ENCODE results near the gene GTPBP1. TPM values are rescaled to one million over a fixed set of nuclear protein-coding genes. Genes with fewer than 3 reads are reported as not detected.
A peak's percentile ranks its signal among the peaks of the same experiment; 100 is the strongest.

GTPBP1 gene
- total and polyA plus RNA-seq, 2 of the 13 experiments (the other 11 are each of a cell fraction or from before 2014, with no cell fraction given): 22.3 to 27.0 TPM

- peak; percentile 78; the same call in 1 of the 2 replicates for TF ChIP-seq ATF7-NPFF (CRISPR knock-in tag; IDR thresholded peaks at IDR 0.05; ENCODE audit: low read depth)
- TF ChIP-seq KDM5A (IDR thresholded peaks at IDR 0.05; ENCODE audit: borderline replicate concordance, low read length): peak; percentile 74; the same call in 1 of the 2 replicates
- TF ChIP-seq ATF1 (CRISPR knock-in tag; IDR thresholded peaks at IDR 0.05): peak; percentile 89
- TF ChIP-seq TP53 (CRISPR knock-in tag; conservative IDR thresholded peaks at IDR 0.05): no peak
- no peak for TF ChIP-seq SP1 (IDR thresholded peaks at IDR 0.05)
- peak; percentile 78 for TF ChIP-seq SP1 (CRISPR knock-in tag; IDR thresholded peaks at IDR 0.05)
- TF ChIP-seq ZNF24 (IDR thresholded peaks at IDR 0.05): no peak
- peak; percentile 39; the same call in 1 of the 2 replicates for TF ChIP-seq SOX5 (CRISPR knock-in tag; IDR thresholded peaks at IDR 0.05; ENCODE audit: borderline replicate concordance)
- peak; percentile 78 for TF ChIP-seq ZNF274 (CRISPR knock-in tag; IDR thresholded peaks at IDR 0.05)
- TF ChIP-seq SOX6 (IDR thresholded peaks at IDR 0.05): no peak
- 0 out of 2 replicates have a peak, but pooled peaks have one; percentile 10 for TF ChIP-seq SOX6 (CRISPR knock-in tag; IDR thresholded peaks at IDR 0.05)
- peak; percentile 87 for TF ChIP-seq SPEN (CRISPR knock-in tag; IDR thresholded peaks at IDR 0.05; ENCODE audit: low read depth)
- TF ChIP-seq BCL3 (CRISPR knock-in tag; IDR thresholded peaks at IDR 0.05): 0 out of 2 replicates have a peak, but pooled peaks have one; percentile 75
- TF ChIP-seq SP4 (CRISPR knock-in tag; IDR thresholded peaks at IDR 0.05): peak; percentile 95
- TF ChIP-seq ZNF281 (CRISPR knock-in tag; IDR thresholded peaks at IDR 0.05; ENCODE audit: borderline replicate concordance): 0 out of 2 replicates have a peak, but pooled peaks have one; percentile 58
- TF ChIP-seq GMEB2 (CRISPR knock-in tag; IDR thresholded peaks at IDR 0.05; ENCODE audit: low read depth): 0 out of 2 replicates have a peak, but pooled peaks have one; percentile 27
- peak; percentile 53; the same call in 1 of the 2 replicates for TF ChIP-seq ZNF441 (CRISPR knock-in tag; IDR thresholded peaks at IDR 0.05; ENCODE audit: borderline replicate concordance)
- peak; percentile 70 for TF ChIP-seq PHF20 (CRISPR knock-in tag; IDR thresholded peaks at IDR 0.05)
- peak; percentile 41; the same call in 1 of the 2 replicates for TF ChIP-seq ZNF841 (CRISPR knock-in tag; IDR thresholded peaks at IDR 0.05; ENCODE audit: borderline replicate concordance)
Measured at GRCh38 chr22:38700789-38701628, 4.7 kb upstream of the GTPBP1 start, which contains the start of gene JOSD1 (continued).
